ENCODE measurements around the gene SSBP3.

GRCh38 chr1:54315099-54315498 lies 91.1 kb downstream of the SSBP3 start:
- TF ChIP-seq CTCF (IDR thresholded peaks at IDR 0.05; ENCODE audit: insufficient read depth, low read length) = no peak
- no peak for TF ChIP-seq POLR2AphosphoS5 (IDR thresholded peaks at IDR 0.05; ENCODE audit: low read depth)
- no peak for TF ChIP-seq REST (IDR thresholded peaks at IDR 0.05; ENCODE audit: insufficient replicate concordance, low read depth)
- TF ChIP-seq GABPA (IDR thresholded peaks at IDR 0.05; ENCODE audit: low read depth) = no peak
- no peak for TF ChIP-seq SPI1 (IDR thresholded peaks at IDR 0.05; ENCODE audit: borderline replicate concordance, low read depth)

Data from HL-60 (cell line).